HG03064 (cell line): ENCODE results near the gene COL19A1.

Source experiments
- ATAC-seq: cut with Tn5 transposase; IDR thresholded peaks from one replicate; pipeline ENCODE4 v1.9.1; 2021; ENCODE audit warnings: low read depth; ENCODE audit not compliant: unreplicated experiment

The COL19A1 gene

DNA sequence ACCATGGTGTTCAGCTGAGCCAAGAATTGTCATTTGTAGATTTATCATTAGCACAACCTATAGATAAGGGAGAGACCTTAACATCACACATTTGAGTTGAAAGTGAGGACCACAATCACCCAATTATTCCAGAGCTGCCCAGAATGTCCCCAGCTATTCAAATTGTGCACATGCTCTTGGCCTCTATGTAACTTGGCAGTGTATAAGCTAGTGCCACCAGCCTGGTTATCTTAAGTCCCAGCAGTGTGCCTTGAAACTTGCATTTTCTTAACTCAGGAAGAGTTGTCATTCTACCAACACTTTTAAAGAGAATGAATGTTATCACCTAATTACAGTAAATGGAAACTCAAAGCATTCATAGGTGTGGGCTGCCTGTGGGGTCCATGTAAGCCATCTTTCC lies 245.4 kb downstream of the COL19A1 start:
- ATAC-seq, result no peak

DNA sequence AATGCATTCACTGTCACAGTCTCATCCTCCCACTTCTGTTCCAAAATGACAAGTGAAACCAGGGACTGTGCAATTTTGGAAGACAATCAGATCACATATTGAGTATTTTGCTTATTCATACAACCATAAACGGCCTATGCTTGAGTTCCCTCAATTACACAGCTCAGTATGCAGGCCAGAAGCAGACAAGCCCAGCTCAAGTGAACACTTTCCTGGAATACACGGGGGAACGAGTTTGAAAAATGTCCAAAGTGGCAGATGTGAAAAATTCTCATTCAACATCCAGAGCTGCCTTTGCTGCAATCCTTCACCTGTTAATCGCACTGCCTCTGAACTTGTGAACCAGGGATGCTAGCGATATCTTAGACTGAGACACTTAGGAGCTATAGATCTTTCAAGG lies 246.4 kb downstream of the COL19A1 start:
- ATAC-seq, result no peak

DNA sequence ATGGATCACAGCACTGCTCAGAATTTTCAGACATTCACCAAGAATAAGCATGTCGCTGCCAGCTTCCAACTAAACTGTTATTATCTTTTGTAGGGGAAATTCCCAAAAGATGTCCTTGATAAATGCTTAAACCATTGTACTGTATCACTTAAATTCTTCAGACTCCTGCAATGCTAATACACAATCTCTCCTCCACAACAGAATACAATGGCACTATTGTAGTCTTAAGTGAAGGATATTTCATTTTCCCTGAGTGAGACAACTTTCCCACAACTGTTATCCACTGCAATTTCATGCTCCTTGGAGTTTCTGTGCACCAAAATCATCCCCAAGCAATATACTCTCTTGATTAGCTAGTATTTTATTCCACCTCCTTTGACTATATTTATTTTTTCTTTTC lies 246.8 kb downstream of the COL19A1 start:
- ATAC-seq, result no peak

DNA sequence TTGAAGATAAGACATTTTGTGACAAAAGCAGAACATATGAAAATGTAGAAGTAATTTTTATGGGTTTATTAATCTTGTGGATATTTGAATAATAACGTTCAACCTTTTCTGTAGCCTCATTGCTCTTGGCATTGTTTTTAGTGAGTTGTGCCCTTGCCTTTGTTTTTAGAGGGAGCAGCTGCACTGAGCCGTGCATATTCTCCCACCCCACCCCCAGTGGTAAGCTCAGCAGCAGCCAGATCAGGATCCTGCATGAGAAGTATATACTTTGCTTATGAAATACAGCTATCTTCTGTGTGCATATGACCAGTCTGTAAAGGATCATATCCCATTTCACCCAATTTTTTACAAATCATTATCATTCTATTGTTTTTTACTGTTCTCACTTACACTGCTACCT lies 252.3 kb downstream of the COL19A1 start:
- ATAC-seq, result no peak

DNA sequence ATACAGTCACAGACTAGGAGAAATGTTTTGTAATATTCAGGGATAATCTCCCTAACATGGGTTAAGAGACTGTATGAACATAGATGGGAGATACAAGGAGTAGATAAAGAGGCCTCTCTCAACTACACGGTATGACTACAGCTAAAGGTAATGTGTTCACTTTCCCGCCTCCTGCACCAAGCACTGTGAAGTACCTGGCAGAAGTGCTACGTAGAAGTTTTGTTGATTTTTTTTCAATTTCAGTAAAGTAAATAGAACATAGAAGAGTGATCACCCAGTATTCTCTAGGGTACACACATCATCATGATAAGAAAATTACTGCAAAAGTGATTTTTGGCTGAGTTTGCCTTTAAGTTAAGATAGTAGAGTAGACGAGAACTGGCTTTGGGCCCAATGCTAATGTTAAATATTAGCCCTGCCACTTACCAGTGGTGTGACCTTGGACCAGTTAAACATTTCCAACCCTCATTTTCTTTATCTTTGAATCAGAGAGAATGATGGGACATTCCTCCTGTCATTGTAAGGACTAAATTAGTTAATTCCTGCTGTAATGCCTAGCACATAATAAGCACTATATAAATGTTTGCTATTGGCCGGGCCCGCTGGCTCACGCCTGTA lies 253.0 kb downstream of the COL19A1 start:
- ATAC-seq, result no peak

DNA sequence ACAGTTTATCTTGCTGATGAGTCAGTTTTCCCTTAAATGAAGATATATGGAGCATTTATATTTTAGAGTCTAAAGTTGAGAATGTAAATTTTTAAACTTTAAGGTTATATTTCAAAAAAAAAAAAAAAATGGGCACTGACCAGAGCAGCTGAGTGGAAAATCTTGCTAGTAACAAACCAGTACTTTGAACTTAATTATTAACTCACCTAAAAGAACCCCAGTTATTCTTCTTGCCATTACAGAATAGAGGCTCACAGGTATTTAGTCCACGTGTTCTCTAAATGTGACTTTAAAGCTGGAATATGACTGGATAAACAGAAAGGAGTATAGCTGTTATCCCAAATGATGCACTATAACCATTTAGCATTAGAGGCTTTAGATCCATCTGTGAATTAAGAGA lies 258.1 kb downstream of the COL19A1 start:
- ATAC-seq, result no peak

DNA sequence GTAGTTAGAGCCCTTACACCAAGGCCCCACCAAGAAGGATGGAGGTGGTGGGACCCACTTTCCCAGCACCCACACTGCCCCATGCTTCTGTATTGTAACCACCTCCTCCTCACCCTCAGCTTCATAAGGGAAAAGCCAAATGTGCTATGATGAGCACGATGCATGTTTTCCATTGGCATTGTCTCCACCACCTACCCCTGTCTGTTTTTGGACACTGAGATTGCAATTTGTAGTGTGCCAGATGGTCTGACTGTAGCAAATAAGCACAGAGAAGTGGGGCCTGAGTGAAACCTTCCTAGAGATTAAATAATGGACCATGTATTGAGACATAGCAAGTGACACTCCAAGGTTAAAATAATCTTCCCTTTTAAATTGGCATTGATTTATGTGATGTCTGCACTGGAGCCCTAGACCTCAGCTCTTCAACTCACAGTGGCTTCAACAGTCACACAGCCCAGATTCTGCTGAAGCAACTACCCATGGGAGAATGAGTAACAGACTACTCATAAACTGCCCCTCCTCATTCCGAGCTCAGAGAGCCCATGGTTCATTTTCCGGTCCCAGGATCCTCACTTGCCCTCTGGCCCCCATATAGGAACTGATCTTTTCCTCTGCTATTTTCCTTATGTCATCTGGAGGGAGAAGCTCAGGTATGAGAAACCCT lies 258.7 kb downstream of the COL19A1 start:
- ATAC-seq, result no peak

DNA sequence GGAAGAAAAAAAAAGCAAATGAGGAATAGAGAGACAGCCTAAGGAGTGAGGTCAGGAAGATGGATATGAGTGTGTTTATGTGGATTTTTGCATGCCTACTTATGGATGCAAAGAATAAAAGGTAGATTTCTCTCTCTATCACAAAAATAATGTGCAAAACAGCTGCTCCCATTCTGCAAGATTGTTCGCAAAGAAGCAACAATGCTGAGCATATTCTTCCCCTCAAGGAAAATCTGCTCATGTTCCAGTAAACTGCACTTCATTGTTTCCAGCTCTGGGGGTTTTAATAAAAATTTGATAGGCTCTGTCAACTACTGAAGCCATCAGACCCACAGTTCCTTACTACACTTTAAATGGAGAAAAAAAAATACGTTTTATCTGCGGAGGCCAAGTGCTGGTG lies 259.2 kb downstream of the COL19A1 start:
- no peak for ATAC-seq

DNA sequence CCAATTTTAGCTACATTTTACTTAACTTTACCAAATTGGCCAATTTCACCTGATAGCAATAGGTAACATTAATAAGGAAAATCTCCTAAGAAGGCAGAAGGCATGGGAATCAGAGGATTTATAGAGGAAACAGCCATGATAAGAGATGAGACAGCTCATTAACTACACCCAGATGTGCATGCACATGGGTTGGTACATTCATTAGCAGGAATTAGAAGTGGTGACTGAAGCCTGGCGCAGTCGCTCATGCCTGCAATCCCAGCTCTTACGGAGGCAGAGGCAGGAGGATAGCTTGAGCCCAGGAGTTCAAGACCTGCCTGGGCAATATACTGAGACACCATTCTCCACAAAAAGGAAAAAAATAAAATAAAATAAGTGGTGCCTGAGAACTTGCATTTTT lies 263.0 kb downstream of the COL19A1 start:
- ATAC-seq, result no peak

DNA sequence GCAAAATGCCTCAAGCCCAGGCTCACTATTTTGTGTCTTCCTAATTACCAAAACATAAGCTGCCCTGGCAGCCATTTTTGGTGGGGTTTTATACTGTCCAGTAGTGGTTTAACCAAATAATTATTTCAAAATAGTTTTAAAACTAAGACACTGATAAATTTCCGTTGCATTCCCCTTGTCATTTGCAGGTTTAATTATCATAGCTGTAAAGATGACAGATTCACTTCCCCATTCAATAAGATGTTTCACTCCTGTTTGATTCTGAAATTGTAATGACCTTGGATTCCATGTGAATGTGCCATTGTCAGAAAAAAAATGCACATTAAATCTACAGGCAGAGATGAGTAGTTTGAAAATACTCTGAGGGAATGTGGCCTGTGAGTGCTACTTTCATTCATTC lies 264.5 kb downstream of the COL19A1 start:
- ATAC-seq, result no peak

DNA sequence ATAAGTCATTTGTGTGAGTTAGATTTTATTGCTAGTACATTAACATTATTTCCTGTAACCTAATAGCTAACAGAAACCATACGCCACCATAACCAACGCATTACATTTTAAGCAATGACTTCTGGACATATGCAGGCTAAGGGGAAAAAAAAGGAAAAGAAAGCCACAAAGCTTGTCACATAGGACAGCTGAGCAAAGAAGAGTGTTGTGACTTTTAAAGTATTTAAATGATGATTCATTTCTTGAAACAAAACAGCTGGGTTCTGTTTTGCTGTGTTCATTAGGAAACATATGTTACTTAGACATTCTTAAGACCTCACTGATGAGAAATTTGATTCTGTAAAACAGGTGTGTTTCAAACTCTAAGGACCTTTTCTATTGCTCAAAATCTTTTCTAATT lies 265.2 kb downstream of the COL19A1 start:
- peak; percentile 93 for ATAC-seq

DNA sequence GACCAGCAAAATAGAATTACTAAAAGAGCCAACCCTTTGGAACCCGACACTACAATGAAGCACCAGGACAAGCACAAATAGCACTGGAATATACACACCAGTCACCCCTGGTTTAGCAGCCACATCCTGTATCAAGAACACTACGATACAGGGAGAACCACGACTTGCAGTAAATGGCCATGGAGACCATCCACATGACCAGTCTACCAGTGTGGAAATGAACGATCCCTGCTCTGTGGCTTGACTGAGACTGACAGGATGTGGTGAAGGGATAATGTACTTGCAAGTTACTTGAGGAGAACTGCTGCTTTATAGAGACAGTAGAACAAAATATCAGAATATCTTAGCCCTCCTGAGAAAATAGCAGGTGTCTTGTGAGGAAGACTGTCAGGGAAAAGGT lies 266.9 kb downstream of the COL19A1 start:
- ATAC-seq, result no peak

DNA sequence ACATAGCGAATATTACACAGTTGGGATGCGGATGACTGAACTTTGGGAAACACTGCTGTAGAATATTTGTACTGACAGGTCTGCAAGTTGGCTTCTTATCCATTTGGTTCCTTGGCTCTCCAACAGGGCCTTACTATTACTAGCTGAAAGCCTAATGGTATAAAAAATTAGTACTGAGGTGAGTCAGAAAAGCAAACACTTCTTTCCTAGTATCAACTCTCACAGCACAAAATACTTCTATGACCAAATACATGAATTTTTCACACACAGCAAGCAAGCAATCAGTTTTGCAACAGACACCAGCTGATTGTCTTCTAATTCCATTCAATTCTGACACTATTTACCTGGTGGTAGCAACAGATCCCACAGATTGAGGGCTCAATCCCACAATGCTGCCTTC lies 268.2 kb downstream of the COL19A1 start:
- no peak for ATAC-seq

DNA sequence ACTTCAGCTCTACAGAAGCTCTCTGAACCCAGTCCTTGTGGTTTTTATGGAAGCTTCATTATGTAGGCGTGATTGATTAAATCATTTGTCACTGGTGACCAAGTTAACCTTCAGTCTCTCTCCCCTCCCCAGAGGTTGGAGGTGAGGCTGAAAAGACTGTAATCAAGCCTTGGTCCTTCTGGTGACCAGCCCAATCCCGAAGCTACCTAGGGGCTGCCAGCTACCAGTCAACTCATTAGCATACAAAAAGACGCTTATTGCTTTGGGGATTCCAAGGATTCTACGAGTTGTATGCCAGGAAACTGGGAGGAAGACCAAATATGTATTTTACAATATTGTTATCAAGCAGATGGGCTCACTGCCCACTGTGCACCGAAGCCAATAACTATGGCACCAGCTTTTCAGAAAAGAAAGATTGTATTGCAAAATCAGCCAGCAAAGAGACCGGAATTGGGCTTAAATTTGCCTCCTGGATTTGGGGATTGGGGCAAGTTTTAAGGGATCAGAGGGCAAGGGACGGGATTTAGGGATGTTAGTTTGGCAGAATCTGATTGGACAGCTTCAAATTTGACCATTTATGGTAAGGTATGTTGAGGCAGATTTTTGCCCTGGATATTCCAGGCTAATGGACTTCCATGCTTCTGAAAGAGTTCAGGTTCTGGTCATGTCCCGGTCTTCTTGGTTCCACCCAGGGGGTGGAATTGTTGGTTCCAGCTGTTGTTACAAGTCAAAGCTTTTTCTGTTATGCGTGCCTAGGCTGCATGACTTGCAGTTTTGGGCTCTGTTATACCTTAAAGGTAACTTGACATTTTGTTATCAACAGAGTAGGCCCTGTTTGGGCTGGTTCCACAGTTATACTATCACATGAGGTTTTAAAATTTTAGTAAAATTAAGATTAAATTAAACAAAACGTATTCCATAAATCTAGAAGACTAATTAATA lies 269.1 kb downstream of the COL19A1 start:
- no peak for ATAC-seq

DNA sequence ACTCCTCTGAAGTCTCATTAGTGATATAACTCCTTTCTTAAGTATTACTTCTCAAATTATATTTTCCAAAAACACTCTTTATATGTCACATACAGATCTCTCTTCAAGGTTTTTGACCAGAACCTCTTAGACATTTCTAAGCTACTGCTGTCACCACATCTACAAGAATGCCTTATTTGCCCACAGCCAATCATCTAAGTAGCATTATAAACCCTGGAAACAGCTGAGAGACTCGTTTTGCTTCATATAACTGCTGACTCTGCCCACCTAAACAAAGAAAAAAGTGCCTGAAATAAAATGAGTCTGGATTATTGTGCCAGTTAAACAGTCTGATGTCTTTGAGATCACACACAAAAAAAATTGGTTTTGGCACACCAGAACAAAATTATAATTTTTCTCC lies 270.6 kb downstream of the COL19A1 start:
- no peak for ATAC-seq

DNA sequence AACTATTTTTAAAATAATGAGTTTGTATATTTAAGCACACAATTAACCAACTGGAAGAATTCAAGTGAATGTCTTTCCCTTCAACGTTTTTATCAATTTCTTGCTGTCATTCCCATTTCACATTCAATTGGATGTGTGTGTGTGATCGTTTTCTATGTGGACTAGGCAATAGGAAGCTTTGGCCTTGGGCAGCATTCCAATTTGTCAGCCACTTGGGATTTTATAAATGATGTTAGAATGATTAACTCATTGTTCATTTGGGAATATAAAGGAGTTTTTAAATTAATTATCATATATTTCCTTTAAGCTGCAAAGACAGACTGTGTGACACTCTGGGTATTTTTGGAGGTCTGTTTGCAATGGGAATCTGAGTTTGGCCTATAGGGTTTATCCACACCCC lies 274.1 kb downstream of the COL19A1 start:
- no peak for ATAC-seq

DNA sequence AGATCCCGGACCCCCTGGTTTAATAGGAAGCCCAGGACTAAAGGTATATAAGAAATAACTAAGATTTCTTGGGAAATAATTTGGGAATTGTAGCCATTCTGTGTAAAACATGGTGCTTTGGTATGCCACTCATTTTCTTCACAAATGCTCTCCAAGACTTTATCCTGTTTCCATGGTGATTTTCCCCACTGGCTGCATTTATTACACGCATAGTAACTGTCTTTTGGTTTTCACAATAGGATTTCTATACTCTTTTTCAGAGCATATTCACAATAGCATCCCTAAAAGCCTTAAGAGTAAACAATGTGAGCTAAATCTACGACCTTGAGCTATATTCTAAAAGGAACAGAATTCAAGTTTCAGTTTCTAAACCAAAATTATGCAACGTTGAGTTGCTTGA lies 275.7 kb downstream of the COL19A1 start:
- ATAC-seq, result no peak

DNA sequence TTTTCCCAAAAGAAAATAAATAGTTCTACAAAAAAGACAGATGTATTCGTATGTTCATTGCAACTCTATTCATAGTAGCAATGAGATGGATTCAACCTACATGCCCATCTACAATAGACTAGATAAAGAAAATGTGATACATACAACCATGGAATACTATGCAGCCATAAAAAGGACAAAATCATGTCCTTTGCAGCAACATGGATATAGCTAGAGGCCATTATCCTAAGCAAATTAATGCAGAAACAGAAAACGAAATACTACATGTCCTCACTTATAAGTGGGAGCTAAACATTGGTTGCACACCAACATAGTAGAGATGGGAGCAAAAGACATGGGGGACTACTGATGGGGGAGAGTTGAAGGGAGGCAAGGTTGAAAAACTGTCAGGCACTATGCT lies 278.8 kb downstream of the COL19A1 start:
- ATAC-seq, result no peak

DNA sequence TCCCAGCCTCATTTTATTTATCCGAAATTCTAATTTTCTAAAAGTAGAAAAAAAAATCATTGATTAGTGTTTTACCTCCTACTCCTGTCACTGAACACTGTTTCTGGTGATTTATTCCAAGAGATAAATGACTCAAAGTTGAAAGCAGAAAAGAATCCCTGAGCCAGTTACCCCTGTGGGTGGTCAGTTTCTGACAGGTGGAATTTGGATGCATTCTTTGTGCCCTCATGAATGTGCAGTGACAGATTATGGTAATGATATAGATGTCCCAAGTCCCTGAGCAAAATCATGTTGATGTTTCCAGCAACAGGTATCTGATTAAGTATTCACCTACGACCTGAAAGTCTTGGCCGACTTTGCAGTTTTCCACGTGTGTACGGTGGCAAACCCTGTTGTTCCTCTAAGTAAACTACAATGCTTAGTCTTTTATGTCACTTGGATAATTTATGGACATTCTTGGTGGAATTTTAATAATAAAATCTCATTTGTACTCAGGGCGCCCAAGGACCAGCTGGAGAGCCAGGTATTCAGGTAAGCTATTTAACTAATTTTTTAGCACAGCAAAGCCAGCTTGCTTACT lies 282.9 kb downstream of the COL19A1 start:
- ATAC-seq, result no peak

DNA sequence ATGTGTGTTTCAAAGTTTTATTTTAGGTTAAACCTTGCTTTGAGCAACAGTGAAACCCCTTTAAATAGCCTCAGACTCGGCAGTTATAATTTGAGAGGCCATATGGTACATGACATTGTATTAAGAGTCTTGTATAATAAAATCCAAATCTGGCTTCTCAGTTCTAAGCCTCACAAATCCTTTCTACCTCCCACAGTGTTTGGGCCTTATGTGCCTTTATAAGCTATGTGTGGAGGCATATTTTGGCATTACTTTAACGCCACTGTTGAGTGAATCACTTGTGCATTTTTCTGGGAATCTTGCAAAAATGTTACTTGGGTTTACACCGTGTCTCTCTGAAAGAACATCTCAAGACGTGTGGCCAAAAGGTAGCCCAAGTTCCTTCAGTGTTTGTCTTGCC lies 284.2 kb downstream of the COL19A1 start:
- no peak for ATAC-seq

DNA sequence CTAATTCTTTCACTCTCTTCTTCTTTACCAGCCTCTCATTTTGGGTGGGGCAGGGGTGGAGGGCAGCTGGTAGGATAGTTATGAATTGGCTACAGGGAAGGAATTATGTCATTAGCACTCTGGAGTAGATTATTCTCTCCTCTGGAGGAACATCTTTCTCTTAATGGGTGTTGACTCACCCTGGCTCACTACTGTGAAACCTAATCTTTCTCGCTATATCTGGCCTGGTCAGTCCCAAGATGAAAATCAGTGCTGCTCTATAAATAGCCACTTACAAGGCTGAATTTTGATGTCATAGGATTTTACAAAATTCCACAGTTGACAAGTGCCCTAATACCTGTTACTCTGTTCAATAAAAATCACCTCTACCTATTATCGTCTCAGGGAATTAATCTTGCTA lies 285.3 kb downstream of the COL19A1 start:
- no peak for ATAC-seq
